ENCODE measurements around the gene HLA-DRB1. TPM values are rescaled to one million over a fixed set of nuclear protein-coding genes. Genes with fewer than 3 reads are reported as not detected.
"Not testable (repeated sequence)": the region's sequence is repeated elsewhere in the genome, so short reads cannot be mapped to it uniquely, and the experiment has no call there.

HLA-DRB1 gene
- total RNA-seq, 1 donor from 2014 or later, result 4.7 TPM

- Mint-ChIP-seq H3K9me3 (peaks cover 12% of the 10 kb centered on the region), H3K27ac (no peak overlapping the region), H3K4me1 (no peaks in the 10 kb centered on the region), H3K36me3 (no peaks in the 10 kb centered on the region), H3K27me3 (ENCODE audit: insufficient read depth, low read depth) (peaks cover 2% of the 10 kb centered on the region), H3K4me3 (no peak overlapping the region)
- H3K4me3 ChIP-seq, result no peak overlapping the region
- H3F3A ChIP-seq (ENCODE audit: low read depth), result no peaks in the 10 kb centered on the region
- no peaks in the 10 kb centered on the region for H3K4me1 ChIP-seq
- H3K9me3 ChIP-seq (ENCODE audit: low read depth), result peaks cover 16% of the 10 kb centered on the region
- no peak for DNase-seq (ENCODE audit: low spot score)
- no peaks in the 10 kb centered on the region for H4K20me1 ChIP-seq (ENCODE audit: low read depth)
- no peaks in the 10 kb centered on the region for H3K27me3 ChIP-seq
- no peak overlapping the region for H3K9ac ChIP-seq
- H3K4me2 ChIP-seq, result no peak overlapping the region
- H3K27ac ChIP-seq, result no peak overlapping the region
- TF ChIP-seq CTCF (IDR thresholded peaks at IDR 0.05), result no peak
- TF ChIP-seq EZH2phosphoT487 (IDR thresholded peaks at IDR 0.05), result no peak
- TF ChIP-seq EZH2 (IDR thresholded peaks at IDR 0.05), result no peak
- H3K36me3 ChIP-seq, result no peaks in the 10 kb centered on the region
- no peak overlapping the region for H2AFZ ChIP-seq (replicated peaks)
- H3K79me2 ChIP-seq (ENCODE audit: low read depth), result no peaks in the 10 kb centered on the region
These were observed 12.7 kb upstream of the HLA-DRB1 start for GRCh38 chr6:32602383-32602782.

GRCh38 chr6:32597024-32597423 is 7.4 kb upstream of the HLA-DRB1 start:
- H3K4me2 ChIP-seq, result no peak overlapping the region
- no peak for TF ChIP-seq EZH2 (IDR thresholded peaks at IDR 0.05)
- TF ChIP-seq EZH2phosphoT487 (IDR thresholded peaks at IDR 0.05), result no peak
- TF ChIP-seq CTCF (IDR thresholded peaks at IDR 0.05), result no peak
- H4K20me1 ChIP-seq (ENCODE audit: low read depth), result no peaks in the 10 kb centered on the region
- Mint-ChIP-seq H3K27me3 (ENCODE audit: insufficient read depth, low read depth) (peaks cover 2% of the 10 kb centered on the region), H3K4me1 (no peaks in the 10 kb centered on the region), H3K27ac (no peak overlapping the region), H3K4me3 (no peak overlapping the region), H3K36me3 (no peaks in the 10 kb centered on the region), H3K9me3 (peaks cover 14% of the 10 kb centered on the region)
- peaks cover 16% of the 10 kb centered on the region for H3K9me3 ChIP-seq (ENCODE audit: low read depth)
- no peaks in the 10 kb centered on the region for H3K79me2 ChIP-seq (ENCODE audit: low read depth)
- peaks cover 5% of the 10 kb centered on the region for H3K4me1 ChIP-seq
- H3K27me3 ChIP-seq, result no peaks in the 10 kb centered on the region
- H3K9ac ChIP-seq, result no peak overlapping the region
- H3F3A ChIP-seq (ENCODE audit: low read depth), result no peaks in the 10 kb centered on the region
- H3K4me3 ChIP-seq, result no peak overlapping the region
- H3K36me3 ChIP-seq, result no peaks in the 10 kb centered on the region
- no peak for DNase-seq (ENCODE audit: low spot score)
- H3K27ac ChIP-seq, result no peak overlapping the region
- no peak overlapping the region for H2AFZ ChIP-seq (replicated peaks)

- H3K79me2 ChIP-seq (ENCODE audit: low read depth); H3F3A ChIP-seq (ENCODE audit: low read depth); H2AFZ ChIP-seq (replicated peaks); H3K4me3 Mint-ChIP-seq; H3K4me3 ChIP-seq; H3K36me3 ChIP-seq; DNase-seq (ENCODE audit: low spot score); H4K20me1 ChIP-seq (ENCODE audit: low read depth); H3K9me3 ChIP-seq (ENCODE audit: low read depth); H3K4me1 Mint-ChIP-seq; H3K27me3 ChIP-seq; H3K9ac ChIP-seq; H3K27ac ChIP-seq; H3K27ac Mint-ChIP-seq; H3K27me3 Mint-ChIP-seq (ENCODE audit: insufficient read depth, low read depth); H3K9me3 Mint-ChIP-seq; H3K4me2 ChIP-seq; H3K36me3 Mint-ChIP-seq; H3K4me1 ChIP-seq: not testable (repeated sequence)
These were observed 1.1 kb upstream of the HLA-DRB1 start for GRCh38 chr6:32590713-32591112.

- Mint-ChIP-seq H3K4me3 (no peak overlapping the region), H3K36me3 (no peaks in the 10 kb centered on the region), H3K9me3 (no peaks in the 10 kb centered on the region), H3K27ac (no peak overlapping the region), H3K4me1 (peaks cover 8% of the 10 kb centered on the region), H3K27me3 (ENCODE audit: insufficient read depth, low read depth) (peaks cover 11% of the 10 kb centered on the region)
- TF ChIP-seq EZH2 (IDR thresholded peaks at IDR 0.05) (no peak), CTCF (IDR thresholded peaks at IDR 0.05) (no peak), EZH2phosphoT487 (IDR thresholded peaks at IDR 0.05) (no peak)
- no peak overlapping the region for H3K4me3 ChIP-seq
- DNase-seq (ENCODE audit: low spot score), result no peak
- no peaks in the 10 kb centered on the region for H3K4me1 ChIP-seq
- no peak overlapping the region for H3K27ac ChIP-seq
- H3K9ac ChIP-seq, result no peak overlapping the region
- no peaks in the 10 kb centered on the region for H3F3A ChIP-seq (ENCODE audit: low read depth)
- H3K36me3 ChIP-seq, result no peaks in the 10 kb centered on the region
- peaks cover 21% of the 10 kb centered on the region for H3K27me3 ChIP-seq
- no peak overlapping the region for H2AFZ ChIP-seq (replicated peaks)
- H3K4me2 ChIP-seq, result no peak overlapping the region
- H3K9me3 ChIP-seq (ENCODE audit: low read depth), result no peaks in the 10 kb centered on the region
- no peaks in the 10 kb centered on the region for H4K20me1 ChIP-seq (ENCODE audit: low read depth)
- H3K79me2 ChIP-seq (ENCODE audit: low read depth), result no peaks in the 10 kb centered on the region
These were observed 1.5 kb downstream of the HLA-DRB1 start for GRCh38 chr6:32588156-32588555.

All from neural progenitor cell (in vitro differentiated cells).